ENCODE measurements around the gene BNIP1. TPM values are rescaled to one million over a fixed set of nuclear protein-coding genes. Genes with fewer than 3 reads are reported as not detected.

BNIP1 gene
- polyA plus RNA-seq, 12 donors: 10.2 to 15.3 (median 12.3) TPM; not detected in 1

- no peak for DNase-seq
These were observed 14.9 kb downstream of the BNIP1 start for GRCh38 chr5:173159256-173159655.

GRCh38 chr5:173161148-173161547, 16.8 kb downstream of the BNIP1 start:
- DNase-seq: no peak

GRCh38 chr5:173163219-173163618, 18.9 kb downstream of the BNIP1 start:
- no peak for DNase-seq

GRCh38 chr5:173165177-173166016, 21.1 kb downstream of the BNIP1 start:
- no peak for DNase-seq

GRCh38 chr5:173172166-173172565, 27.8 kb downstream of the BNIP1 start:
- DNase-seq: no peak

GRCh38 chr5:173175523-173175922, 31.2 kb downstream of the BNIP1 start:
- DNase-seq: no peak

GRCh38 chr5:173178369-173178910, 34.1 kb downstream of the BNIP1 start:
- DNase-seq: no peak

GRCh38 chr5:173180331-173180730, 36.0 kb downstream of the BNIP1 start:
- DNase-seq: no peak

GRCh38 chr5:173187054-173187743, 42.9 kb downstream of the BNIP1 start:
- no peak for DNase-seq

- DNase-seq: no peak
These were observed 43.9 kb downstream of the BNIP1 start for GRCh38 chr5:173188280-173188679.

- DNase-seq: no peak
These were observed 46.7 kb downstream of the BNIP1 start for GRCh38 chr5:173191015-173191414.

- no peak for DNase-seq
These were observed 47.2 kb downstream of the BNIP1 start for GRCh38 chr5:173191561-173191960.

- DNase-seq: no peak
These were observed 48.2 kb downstream of the BNIP1 start for GRCh38 chr5:173192561-173192960.

GRCh38 chr5:173196133-173196952, 52.0 kb downstream of the BNIP1 start:
- DNase-seq: no peak

GRCh38 chr5:173197375-173197891, 53.1 kb downstream of the BNIP1 start:
- DNase-seq: no peak

- DNase-seq: no peak
These were observed 53.7 kb downstream of the BNIP1 start for GRCh38 chr5:173198049-173198448.

GRCh38 chr5:173200356-173200755, 56.0 kb downstream of the BNIP1 start:
- no peak for DNase-seq

GRCh38 chr5:173201636-173202265, 57.4 kb downstream of the BNIP1 start:
- no peak for DNase-seq

GRCh38 chr5:173202266-173202875, 58.0 kb downstream of the BNIP1 start:
- no peak for DNase-seq

- no peak for DNase-seq
These were observed 60.1 kb downstream of the BNIP1 start for GRCh38 chr5:173204185-173204979.
